Measurements from ENCODE around the gene EPS15.

Gene EPS15

GRCh38 chr1:51316113-51316845 lies 202.8 kb downstream of the EPS15 start:
- no peak for DNase-seq (ENCODE audit: low read depth in 2 of 2)

- no peak for DNase-seq (ENCODE audit: low read depth in 2 of 2)
Measured at GRCh38 chr1:51314974-51315373, 204.1 kb downstream of the EPS15 start.

GRCh38 chr1:51313961-51314777 lies 204.9 kb downstream of the EPS15 start:
- peak; percentile 23 to 24 for DNase-seq (ENCODE audit: low read depth in 2 of 2)

- DNase-seq (ENCODE audit: low read depth in 2 of 2): no peak
Measured at GRCh38 chr1:51313268-51313852, 205.7 kb downstream of the EPS15 start.

GRCh38 chr1:51312718-51313117 lies 206.3 kb downstream of the EPS15 start:
- DNase-seq (ENCODE audit: low read depth in 2 of 2): no peak

- DNase-seq (ENCODE audit: low read depth in 2 of 2): no peak
Measured at GRCh38 chr1:51311826-51312225, 207.2 kb downstream of the EPS15 start.

- DNase-seq (ENCODE audit: low read depth in 2 of 2): no peak
Measured at GRCh38 chr1:51310871-51311613, 208.0 kb downstream of the EPS15 start.

GRCh38 chr1:51309291-51309690 lies 209.8 kb downstream of the EPS15 start:
- DNase-seq (ENCODE audit: low read depth in 2 of 2): no peak

- DNase-seq (ENCODE audit: low read depth in 2 of 2): no peak
Measured at GRCh38 chr1:51308636-51309035, 210.4 kb downstream of the EPS15 start.

- DNase-seq (ENCODE audit: low read depth in 2 of 2): no peak
Measured at GRCh38 chr1:51306950-51307349, 212.1 kb downstream of the EPS15 start.

GRCh38 chr1:51305371-51305823 lies 213.7 kb downstream of the EPS15 start:
- no peak for DNase-seq (ENCODE audit: low read depth in 2 of 2)

GRCh38 chr1:51304360-51304759 lies 214.7 kb downstream of the EPS15 start:
- no peak for DNase-seq (ENCODE audit: low read depth in 2 of 2)

Data from fibroblast of skin of left biceps (primary cell).